GM12872 (cell line): ENCODE measurements around the gene PLA1A.

Source experiments
- CTCF ChIP-seq: IDR thresholded peaks from 3 replicates; pipeline ENCODE4 v1.5.1; 2011; ENCODE audit warnings: low read depth, mild to moderate bottlenecking, low read length, moderate library complexity; ENCODE audit not compliant: insufficient read depth

The PLA1A gene

DNA sequence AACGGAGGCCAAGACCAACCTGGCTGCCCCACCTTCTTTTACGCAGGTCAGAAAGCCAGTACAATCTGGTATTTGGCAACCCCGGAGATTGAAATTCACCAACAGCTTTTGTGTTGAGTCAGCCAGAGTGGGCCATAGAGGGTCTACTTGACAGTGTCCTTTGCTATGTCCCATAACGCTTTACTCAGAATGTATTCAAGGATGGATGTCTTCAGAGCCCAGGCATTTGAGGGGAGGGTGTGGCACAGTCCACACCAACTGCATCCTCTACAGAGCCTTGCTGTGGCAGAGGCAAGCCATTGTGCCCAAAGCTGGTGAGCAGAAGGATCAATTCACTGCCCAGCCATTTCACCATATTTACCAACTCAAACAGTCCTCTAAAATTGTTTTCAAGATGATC lies 18.4 kb downstream of the PLA1A start:
- TF ChIP-seq CTCF, result no peak

DNA sequence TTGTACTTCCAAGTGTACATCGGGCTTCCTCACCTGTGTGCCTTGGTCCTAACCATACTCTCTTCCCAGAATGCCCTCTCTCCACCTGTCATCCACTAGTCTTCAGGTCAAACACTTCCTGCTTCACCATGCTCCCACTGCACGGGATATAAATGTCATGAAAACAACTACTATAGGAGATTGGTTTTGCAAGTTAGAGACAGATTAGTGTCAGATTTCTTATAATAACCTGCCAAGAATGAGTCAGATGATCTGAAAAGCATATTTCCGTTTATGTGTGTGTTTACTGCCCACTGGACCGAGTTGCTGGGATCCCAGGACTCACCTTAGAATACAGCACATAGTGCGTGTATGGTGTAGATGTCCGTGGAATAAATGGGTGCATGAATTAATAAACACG lies 21.4 kb downstream of the PLA1A start:
- no peak for TF ChIP-seq CTCF

DNA sequence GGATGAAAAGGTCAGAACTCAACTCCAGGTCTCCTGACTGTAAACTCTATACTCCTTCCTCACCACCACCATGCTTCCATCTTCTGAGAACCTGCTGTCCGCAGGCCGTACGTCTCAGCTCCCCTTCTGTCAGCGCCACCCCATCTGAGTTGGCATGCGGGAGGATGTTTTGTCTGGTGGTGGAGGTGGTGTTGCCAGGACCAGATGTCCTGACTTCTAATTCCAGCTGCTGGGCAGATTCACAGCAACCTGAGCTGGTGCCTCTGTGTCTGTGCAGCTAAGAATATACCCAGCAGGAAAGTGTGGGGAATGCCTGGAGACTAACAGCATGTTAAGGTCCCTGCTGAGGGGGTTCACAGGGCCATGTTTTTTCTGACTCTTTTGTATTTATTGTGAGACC lies 23.2 kb downstream of the PLA1A start:
- TF ChIP-seq CTCF, result no peak

DNA sequence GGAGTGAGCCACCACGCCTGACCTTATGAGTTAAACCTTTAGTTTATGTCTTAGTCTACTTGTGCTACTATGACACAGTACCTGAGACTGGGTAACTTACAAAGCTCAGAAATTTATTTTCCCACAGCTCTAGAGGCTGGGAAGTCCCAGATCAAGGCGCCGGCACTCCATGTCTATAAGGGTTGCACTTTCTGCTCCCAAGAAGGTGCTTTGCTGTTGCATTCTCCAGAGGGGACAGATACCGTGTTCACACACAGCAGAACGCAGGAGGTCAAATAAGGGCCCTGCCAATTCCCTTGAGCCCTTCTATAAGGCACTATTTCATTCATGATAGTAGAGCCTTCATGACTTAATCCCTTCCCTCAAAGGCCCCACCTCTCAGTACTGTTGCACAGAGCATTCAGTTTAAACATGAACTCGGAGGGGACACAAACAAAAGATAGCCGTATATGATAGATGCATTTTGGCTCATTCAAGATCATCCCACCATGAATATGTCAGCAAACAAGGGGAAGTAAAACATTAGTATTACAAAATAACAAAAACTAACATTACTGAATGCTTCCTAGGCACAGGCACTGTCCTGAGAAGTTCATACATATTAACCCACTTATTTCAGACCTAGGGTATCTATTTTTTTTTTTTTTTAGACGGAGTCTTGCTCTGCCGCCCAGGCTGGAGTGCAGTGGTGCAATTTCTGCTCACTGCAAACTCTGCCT lies 26.5 kb downstream of the PLA1A start:
- no peak for TF ChIP-seq CTCF

DNA sequence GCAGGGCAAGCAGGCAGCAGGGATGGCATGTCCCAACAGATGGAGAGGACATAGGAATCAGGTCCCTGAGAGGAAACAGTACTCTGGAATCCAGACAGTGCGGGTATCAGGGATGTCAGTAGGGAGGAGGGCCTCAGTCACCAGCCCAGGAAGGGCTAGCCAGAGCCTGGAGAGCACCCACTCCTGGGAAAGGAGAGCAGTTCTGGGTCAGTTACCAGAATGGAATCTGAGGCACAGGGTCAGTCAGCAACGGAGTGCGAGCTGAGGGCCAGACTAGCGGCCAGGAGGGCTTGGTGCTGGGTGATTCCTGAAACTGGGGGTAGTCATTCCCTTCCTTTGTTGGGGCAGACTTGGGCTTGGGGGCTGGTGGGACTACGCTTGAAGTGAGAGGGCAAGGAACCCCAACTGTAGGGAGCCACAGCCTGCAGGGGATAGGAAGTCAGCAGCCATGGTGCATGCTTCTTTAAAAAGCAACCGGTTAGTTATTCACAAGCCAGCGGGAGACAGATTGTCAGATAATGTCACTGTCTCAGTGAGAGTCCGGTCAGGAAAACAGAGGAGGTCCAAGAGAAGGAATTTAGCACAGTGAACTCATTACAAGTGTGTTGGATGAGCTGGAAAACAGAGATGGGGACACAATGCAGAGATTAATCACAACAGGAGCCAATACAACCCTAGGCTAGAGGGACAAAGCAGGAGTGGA lies 27.9 kb downstream of the PLA1A start:
- TF ChIP-seq CTCF, result no peak

DNA sequence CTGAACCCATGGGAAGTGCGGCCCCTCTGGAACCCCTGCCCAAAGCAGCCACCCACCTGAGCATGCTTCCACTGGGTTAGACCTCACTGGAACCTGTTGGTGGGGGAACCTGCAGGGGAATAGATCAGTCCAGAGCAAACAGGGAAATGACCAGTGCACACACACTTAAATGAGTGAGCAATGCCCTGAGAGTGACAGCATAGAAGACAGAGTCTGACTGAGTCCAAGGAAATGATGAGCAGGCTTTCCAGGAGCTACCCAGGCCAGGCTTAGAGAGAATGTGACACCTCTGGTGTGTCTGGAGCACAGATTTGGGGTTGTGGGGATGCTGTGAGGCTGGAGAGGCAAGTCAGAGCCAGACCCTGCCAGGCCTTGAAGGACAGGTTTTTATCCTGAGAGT lies 28.5 kb downstream of the PLA1A start:
- no peak for TF ChIP-seq CTCF

DNA sequence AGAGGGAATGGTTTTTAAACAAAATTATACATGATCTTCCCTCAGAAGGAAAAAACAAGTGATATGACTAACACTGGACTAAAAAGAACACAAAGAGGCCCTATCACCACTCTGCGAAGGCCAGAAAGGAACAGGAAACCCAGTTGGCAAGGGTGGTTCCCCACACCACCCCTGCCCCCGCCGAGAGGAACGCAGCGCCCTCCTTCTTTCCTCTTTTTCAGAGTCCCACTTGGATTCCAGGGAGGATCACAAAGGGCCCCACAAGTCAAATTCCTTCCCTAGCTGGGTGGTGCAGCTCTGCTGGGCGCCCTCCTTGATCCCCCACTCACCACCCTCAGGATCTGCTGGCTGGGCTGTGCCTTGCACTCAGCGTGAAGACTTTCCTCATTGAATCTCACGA lies 29.8 kb downstream of the PLA1A start:
- no peak for TF ChIP-seq CTCF
